Measurements from ENCODE around the gene KCNA2.

KCNA2 gene

GRCh38 chr1:110627764-110628163, 21.6 kb upstream of the KCNA2 start:
- no peak overlapping the region for H3K4me3 ChIP-seq (ENCODE audit: low read depth, low read length)

DNA sequence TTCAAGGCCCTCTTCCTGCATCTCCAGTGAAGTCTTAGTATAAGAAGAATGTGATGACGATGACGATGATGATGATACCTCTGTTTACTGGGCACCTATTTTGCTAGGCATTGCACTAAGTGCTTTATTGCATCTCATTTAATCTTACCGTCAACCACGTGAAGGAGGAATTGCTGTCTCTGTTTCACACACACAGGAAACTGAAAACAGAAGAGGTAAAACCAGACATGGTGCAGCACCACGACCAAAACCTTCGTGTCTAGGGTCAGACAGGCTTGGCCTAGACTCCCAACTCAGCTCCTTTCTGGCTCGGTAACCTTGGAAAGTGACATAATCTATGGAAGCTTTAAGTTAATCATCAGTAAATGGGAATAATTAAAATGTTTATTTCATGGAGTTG, 20.7 kb upstream of the KCNA2 start:
- no peak overlapping the region for H3K4me3 ChIP-seq (ENCODE audit: low read depth, low read length)
- TF ChIP-seq, protein P1, sequence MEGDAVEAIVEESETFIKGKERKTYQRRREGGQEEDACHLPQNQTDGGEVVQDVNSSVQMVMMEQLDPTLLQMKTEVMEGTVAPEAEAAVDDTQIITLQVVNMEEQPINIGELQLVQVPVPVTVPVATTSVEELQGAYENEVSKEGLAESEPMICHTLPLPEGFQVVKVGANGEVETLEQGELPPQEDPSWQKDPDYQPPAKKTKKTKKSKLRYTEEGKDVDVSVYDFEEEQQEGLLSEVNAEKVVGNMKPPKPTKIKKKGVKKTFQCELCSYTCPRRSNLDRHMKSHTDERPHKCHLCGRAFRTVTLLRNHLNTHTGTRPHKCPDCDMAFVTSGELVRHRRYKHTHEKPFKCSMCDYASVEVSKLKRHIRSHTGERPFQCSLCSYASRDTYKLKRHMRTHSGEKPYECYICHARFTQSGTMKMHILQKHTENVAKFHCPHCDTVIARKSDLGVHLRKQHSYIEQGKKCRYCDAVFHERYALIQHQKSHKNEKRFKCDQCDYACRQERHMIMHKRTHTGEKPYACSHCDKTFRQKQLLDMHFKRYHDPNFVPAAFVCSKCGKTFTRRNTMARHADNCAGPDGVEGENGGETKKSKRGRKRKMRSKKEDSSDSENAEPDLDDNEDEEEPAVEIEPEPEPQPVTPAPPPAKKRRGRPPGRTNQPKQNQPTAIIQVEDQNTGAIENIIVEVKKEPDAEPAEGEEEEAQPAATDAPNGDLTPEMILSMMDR (IDR thresholded peaks at IDR 0.05; ENCODE audit: low read depth, low read length): no peak

More at GRCh38 chr1:110627764-110628163, 21.6 kb upstream of the KCNA2 start:
- TF ChIP-seq, protein P1 (IDR thresholded peaks at IDR 0.05; ENCODE audit: low read depth, low read length): no peak

DNA sequence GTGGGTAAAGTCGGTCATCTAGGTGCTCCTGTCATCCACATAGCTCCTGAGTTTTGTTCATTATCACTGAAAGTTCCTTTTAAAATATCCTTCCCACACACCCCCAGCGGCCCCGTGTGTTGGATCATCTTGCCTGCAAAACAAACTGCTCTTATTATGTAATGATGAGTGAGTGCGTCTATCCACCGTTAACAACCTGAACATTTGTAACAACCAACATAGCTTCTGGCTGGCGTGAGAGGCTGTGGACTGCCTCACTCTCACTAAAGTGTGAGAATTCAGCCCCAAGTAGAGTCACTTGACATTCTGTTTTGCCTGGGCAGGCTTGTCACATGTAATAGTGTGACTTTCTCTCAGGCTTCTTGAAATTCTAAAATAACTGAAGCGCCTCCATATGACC, 14.5 kb upstream of the KCNA2 start:
- TF ChIP-seq, protein P1 (IDR thresholded peaks at IDR 0.05; ENCODE audit: low read depth, low read length): no peak
- H3K4me3 ChIP-seq (ENCODE audit: low read depth, low read length): no peak overlapping the region

DNA sequence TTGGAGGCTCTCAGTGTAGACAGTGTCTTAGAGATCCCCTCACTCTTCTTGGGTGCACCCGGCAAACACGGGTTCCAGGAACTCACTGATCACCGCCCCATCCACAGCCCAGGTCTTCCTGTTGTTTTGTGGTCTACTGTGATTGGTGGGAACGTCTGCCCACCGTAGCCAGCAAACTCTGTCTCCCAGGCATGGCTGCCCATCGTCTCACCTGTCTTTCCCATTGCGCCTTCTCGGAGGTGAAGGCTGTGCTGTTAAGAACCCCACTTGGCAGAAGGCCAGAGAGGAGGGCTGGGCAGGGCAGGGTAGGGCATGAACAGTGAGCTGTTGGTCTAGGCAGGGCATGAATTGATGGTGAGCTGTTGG, 14.1 kb upstream of the KCNA2 start:
- H3K4me3 ChIP-seq (ENCODE audit: low read depth, low read length): no peak overlapping the region
- TF ChIP-seq, protein P1 (IDR thresholded peaks at IDR 0.05; ENCODE audit: low read depth, low read length): no peak

- TF ChIP-seq, protein P1 (IDR thresholded peaks at IDR 0.05; ENCODE audit: low read depth, low read length): peak; percentile 77; the same call in 1 of the 2 replicates
- no peak overlapping the region for H3K4me3 ChIP-seq (ENCODE audit: low read depth, low read length)
Measured at GRCh38 chr1:110619412-110620249, 13.5 kb upstream of the KCNA2 start.

GRCh38 chr1:110618668-110619067, 12.5 kb upstream of the KCNA2 start:
- TF ChIP-seq, protein P1 (IDR thresholded peaks at IDR 0.05; ENCODE audit: low read depth, low read length): no peak
- H3K4me3 ChIP-seq (ENCODE audit: low read depth, low read length): no peak overlapping the region

- no peak overlapping the region for H3K4me3 ChIP-seq (ENCODE audit: low read depth, low read length)
- TF ChIP-seq, protein P1 (IDR thresholded peaks at IDR 0.05; ENCODE audit: low read depth, low read length): no peak
Measured at GRCh38 chr1:110617589-110617988, 11.4 kb upstream of the KCNA2 start.
